K562 (cell line): ENCODE measurements around the gene KLHDC10. TPM values are rescaled to one million over a fixed set of nuclear protein-coding genes. Genes with fewer than 3 reads are reported as not detected.

ENCODE experiments used
- ATAC-seq: fragments of 200-7000 bp; cut with Tn5 transposase; 3 replicates; pipeline ENCODE4 v1.9.1; 2020; ENCODE audit warnings: moderate library complexity
- BruUV-seq: library from RNA; stranded (reverse); fragments of 400-500 nt; replicated peaks from 2 replicates; lab custom pipeline; 2021; lab: Mats Ljungman, UMichigan
- CTCF ChIA-PET: fragments of 300-600 bp; formaldehyde crosslinking; extraction: SDS; loops from one replicate; lab custom pipeline; 2021; ENCODE audit warnings: low intra/inter-chr PET ratio; lab: Yijun Ruan, JAX
- POLR2A ChIA-PET: fragments of 300-600, 350-650 bp; sonication (Branson Sonifier 250); formaldehyde crosslinking; extraction: SDS; loops from one replicate; lab custom pipeline; 2021; ENCODE audit warnings: antibody characterized with exemption, inconsistent platforms; lab: Yijun Ruan, JAX
- DNase-seq, 4 experiments: peaks; one replicate each; pipeline versions ENCODE4 v3.0.0 to v3.0.0-alpha.2; 2011 to 2018; ENCODE audit warnings: low spot score in 3 of 4, mixed read lengths in 3 of 4; ENCODE audit errors: extremely low read depth in 1 of 4
- FAIRE-seq: peaks from 2 replicates; lab custom pipeline; 2011; peaks lifted over from hg19 to GRCh38; lab: Jason Lieb, UNC
- H2AFZ ChIP-seq: 2 replicates; pipeline ENCODE4 v1.6.0; 2011; ENCODE audit warnings: low read depth, low read length, control low read depth, inconsistent platforms
- H3K27ac ChIP-seq: fragments of 200-600 bp; 3 replicates; pipeline ENCODE4 v1.8.0; 2011; ENCODE audit warnings: low read depth, mild to moderate bottlenecking, control low read depth, inconsistent platforms, low read length, moderate library complexity, mixed read lengths; ENCODE audit errors: extremely low read depth
- H3K27me3 ChIP-seq, 2 experiments: fragments of 300-600 bp in 1 of 2; 2 replicates in 1 of 2; 3 replicates in 1 of 2; pipeline versions ENCODE4 v1.6.0 to v1.8.0; 2011; ENCODE audit warnings: inconsistent platforms in 2 of 2, low read length in 2 of 2, mild to moderate bottlenecking in 1 of 2, mixed read lengths in 1 of 2, moderate library complexity in 1 of 2; ENCODE audit not compliant: control insufficient read depth in 2 of 2, insufficient read depth in 2 of 2
- H3K36me3 ChIP-seq: fragments of 300-600 bp; 3 replicates; pipeline ENCODE4 v1.8.0; 2011; ENCODE audit warnings: mild to moderate bottlenecking, low read length, inconsistent platforms; ENCODE audit not compliant: control insufficient read depth, insufficient read depth
- H3K4me1 ChIP-seq, 2 experiments: fragments of 200-600 bp in 1 of 2; replicated peaks in 1 of 2; 2 replicates in 1 of 2; 3 replicates in 1 of 2; pipeline versions ENCODE4 v1.5.1 to v1.8.0; 2011; ENCODE audit warnings: inconsistent platforms in 2 of 2, low read length in 2 of 2, mild to moderate bottlenecking in 1 of 2, mixed read lengths in 1 of 2, moderate library complexity in 1 of 2; ENCODE audit not compliant: control insufficient read depth in 2 of 2, insufficient read depth in 2 of 2
- H3K4me2 ChIP-seq: 2 replicates; pipeline ENCODE4 v1.6.1; 2011; ENCODE audit warnings: low read length, control low read depth, inconsistent platforms, mixed read lengths; ENCODE audit not compliant: insufficient read depth
- H3K4me3 ChIP-seq: fragments of 200-600 bp; sonication (generic), shearing (Covaris generic); 2 replicates; pipeline ENCODE4 v1.5.1; 2016; ENCODE audit warnings: control low read depth, inconsistent platforms
- H3K79me2 ChIP-seq: fragments of 200-600 bp; 3 replicates; pipeline ENCODE4 v1.8.0; 2011; ENCODE audit warnings: low read length, inconsistent platforms; ENCODE audit not compliant: control insufficient read depth, insufficient read depth
- H3K9ac ChIP-seq, 2 experiments: 2 replicates each; pipeline versions ENCODE4 v1.6.0 to v1.6.1; 2011; ENCODE audit warnings: low read depth in 2 of 2, low read length in 2 of 2, control low read depth in 1 of 2, inconsistent platforms in 1 of 2, mild to moderate bottlenecking in 1 of 2, mixed read lengths in 1 of 2; ENCODE audit not compliant: insufficient read depth in 1 of 2
- H3K9me1 ChIP-seq: one replicate; pipeline ENCODE4 v1.6.0; 2011; ENCODE audit warnings: inconsistent platforms, mild to moderate bottlenecking, low read length, moderate library complexity; ENCODE audit not compliant: control insufficient read depth, insufficient read depth
- H3K9me3 ChIP-seq: replicated peaks from 2 replicates; pipeline ENCODE4 v1.5.1; 2011; ENCODE audit warnings: low read depth, low read length, inconsistent platforms; ENCODE audit not compliant: control insufficient read depth, insufficient read depth
- H4K20me1 ChIP-seq: replicated peaks from 2 replicates; pipeline ENCODE4 v1.6.1; 2011; ENCODE audit warnings: low read length, inconsistent platforms, mixed read lengths; ENCODE audit not compliant: control insufficient read depth, insufficient read depth
- FOXK1 ChIP-seq: sonication (generic); formaldehyde crosslinking; IDR thresholded peaks from 2 replicates; pipeline ENCODE4 v1.8.0; 2022; ENCODE audit warnings: missing genetic modification reagents, mild to moderate bottlenecking, borderline replicate concordance
- POU5F1 ChIP-seq: fragments of 150-350 bp; IDR thresholded peaks from 2 replicates; pipeline ENCODE4 v1.6.1; 2014; ENCODE audit warnings: borderline replicate concordance, low read length, low read depth, mild to moderate bottlenecking; ENCODE audit not compliant: partially characterized antibody
- RAD51 ChIP-seq: fragments of 450-650 bp; IDR thresholded peaks from 2 replicates; pipeline ENCODE4 v1.7.1; 2016; ENCODE audit warnings: low read depth, mild to moderate bottlenecking, borderline replicate concordance
- VEZF1 ChIP-seq: fragments of 200-800 bp; sonication (Bioruptor generic); IDR thresholded peaks from 2 replicates; pipeline ENCODE4 v1.6.1; 2017; ENCODE audit warnings: missing genetic modification characterization, missing compliant biosample characterization
- ZEB2 ChIP-seq: fragments of 450-650 bp; IDR thresholded peaks from 2 replicates; pipeline ENCODE4 v1.6.1; 2016
- ZNF124 ChIP-seq: sonication (generic); formaldehyde crosslinking; IDR thresholded peaks from 2 replicates; pipeline ENCODE4 v1.8.1; 2022; ENCODE audit warnings: missing genetic modification reagents
- ZNF224 ChIP-seq: sonication (generic); formaldehyde crosslinking; IDR thresholded peaks from 2 replicates; pipeline ENCODE4 v1.8.0; 2022; ENCODE audit warnings: mild to moderate bottlenecking, missing genetic modification reagents
- WGBS: fragments of 100-300 bp; shearing (Covaris generic); methylation state at CpG from one replicate; pipeline ENCODE4 v1.1.6; 2016; ENCODE audit warnings: low coverage, mixed read lengths; ENCODE audit not compliant: insufficient coverage; ENCODE audit errors: missing lambda C conversion rate; 5-methylcytosine and 5-hydroxymethylcytosine counted together
- in situ Hi-C: fragments of 300-500 bp; cut with MboI; formaldehyde crosslinking; loops from 4 replicates; pipeline ENCODE4 v1.15.0; 2018; ENCODE audit warnings: inconsistent platforms, mixed read lengths
- intact Hi-C: fragments of 100-400 bp; cut with micrococcal nuclease; formaldehyde crosslinking; loops from 2 replicates; pipeline ENCODE4 v1.14.2; 2022
- polyA plus RNA-seq, 8 experiments: library from polyadenylated mRNA; depleted of rRNA in 4 of 8; stranded (reverse) in 5 of 8; unstranded in 3 of 8; fragments of >200 nt; fragmentation: Nextera tagmentation in 2 of 8; fragmentation: Illumina TruSeq in 1 of 8; extraction: Ambion mirVana in 2 of 8; extraction: Trizol in 1 of 8; gene quantifications; 2 replicates each; pipeline versions ENCODE4 v1.2.1 to v1.2.3, GENCODE V29; 2011 to 2014; ENCODE audit warnings: inconsistent platforms in 1 of 8, missing spikeins in 1 of 8
- total RNA-seq, 7 experiments: library from RNA; depleted of rRNA in 6 of 7; stranded (reverse); fragments of >200 nt in 6 of 7; fragmentation: Illumina TruSeq in 2 of 7; extraction: Trizol in 2 of 7; gene quantifications; 2 replicates each; pipeline versions ENCODE4 v1.2.1 to v1.2.3, GENCODE V29; 2011 to 2021; ENCODE audit warnings: low replicate concordance in 1 of 7
- TF ChIP-seq, protein P1 (sequence below): sonication (generic); formaldehyde crosslinking; IDR thresholded peaks from 2 replicates; pipeline ENCODE4 v1.8.0; 2022; ENCODE audit warnings: mild to moderate bottlenecking, missing genetic modification reagents

Gene KLHDC10
- total and polyA plus RNA-seq, 9 of the 15 experiments (the other 6 are each of a cell fraction or from before 2014, with no cell fraction given): 9.8 to 80.5 (median 31.4) TPM

GRCh38 chr7:130143334-130143732, 73.0 kb downstream of the KLHDC10 start (continued):
- TF ChIP-seq VEZF1 (CRISPR knock-in tag) (no peak), RAD51 (no peak), ZEB2 (no peak)
- TF ChIP-seq, protein P1, sequence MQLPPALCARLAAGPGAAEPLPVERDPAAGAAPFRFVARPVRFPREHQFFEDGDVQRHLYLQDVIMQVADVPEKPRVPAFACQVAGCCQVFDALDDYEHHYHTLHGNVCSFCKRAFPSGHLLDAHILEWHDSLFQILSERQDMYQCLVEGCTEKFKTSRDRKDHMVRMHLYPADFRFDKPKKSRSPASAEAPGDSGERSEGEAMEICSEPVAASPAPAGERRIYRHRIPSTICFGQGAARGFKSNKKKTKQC (CRISPR knock-in tag): no peak

DNA sequence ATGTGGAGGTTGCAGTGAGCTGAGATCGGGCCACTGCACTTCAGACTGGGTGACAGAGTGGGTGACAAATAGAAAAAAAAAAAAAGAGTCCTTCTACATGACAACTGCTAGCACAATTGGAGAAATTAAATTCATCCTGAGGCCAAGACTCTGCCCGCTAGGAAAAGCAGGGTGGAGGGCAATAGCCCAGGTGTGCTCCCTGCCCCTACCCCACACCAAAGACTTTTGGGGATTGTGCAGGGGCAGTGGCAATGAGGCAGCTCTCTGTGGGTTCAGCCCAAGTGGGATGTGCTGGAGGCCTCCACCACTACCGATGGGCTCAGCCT, 73.6 kb downstream of the KLHDC10 start:
- Histone ChIP-seq H3K4me3 (no peak overlapping the region), H3K36me3 (peaks cover 15% of the 10 kb centered on the region; the same call in 1 of the 3 replicates), H3K4me2 (no peak overlapping the region), H3K4me1 (peaks cover 32 to 61% of the 10 kb centered on the region in 2 experiments), H4K20me1 (no peaks in the 10 kb centered on the region), H3K9me3 (no peaks in the 10 kb centered on the region), H3K79me2 (no peaks in the 10 kb centered on the region), H2AFZ (peak overlapping the region; percentile 37), H3K9me1 (no peaks in the 10 kb centered on the region), H3K27me3 (no peaks in the 10 kb centered on the region), H3K27ac (no peak overlapping the region), H3K9ac (peak overlapping the region in 1 of 2 experiments; percentile 23; a peak in 1 of 4 replicates)
- DNase-seq (no peak), ATAC-seq (no peak), FAIRE-seq (no peak)
- in situ Hi-C loops: no loop called here
- CTCF ChIA-PET: interaction anchor here (0.7 kb wide), 1 partner anchor 134 kb away, joined by 4 read pairs; no protein-coding TSS in a partner anchor
- TF ChIP-seq FOXK1 (CRISPR knock-in tag): peak; percentile 86; the same call in 1 of the 2 replicates
- TF ChIP-seq ZNF124 (CRISPR knock-in tag): no peak
- no peak for TF ChIP-seq POU5F1
- peak; percentile 51; the same call in 1 of the 2 replicates for TF ChIP-seq ZNF224 (CRISPR knock-in tag)
- WGBS: 74% methylated on average over 3 of the region's 3 CpGs
- POLR2A ChIA-PET: no interaction called here
- intact Hi-C loops: no loop called here
- BruUV-seq: no TSS peak
